Measurements from ENCODE around the gene CRAT. TPM values are rescaled to one million over a fixed set of nuclear protein-coding genes. Genes with fewer than 3 reads are reported as not detected.

CRAT gene
- total and polyA plus RNA-seq, 8 donors = 13.0 to 92.2 (median 29.2) TPM

- DNase-seq = no peak
- Histone ChIP-seq H3K36me3 (peaks cover 24 to 59% (median 56%) of the 10 kb centered on the region in 4 donors), H3K27me3 (no peaks in the 10 kb centered on the region), H3K9me3 (no peaks in the 10 kb centered on the region), H3K4me3 (no peak overlapping the region), H3K4me1 (no peaks in the 10 kb centered on the region), H3K27ac (no peak overlapping the region)
- 92 to 97% (median 93%) methylated on average over 19 to 21 of the region's 21 CpGs for WGBS, 5 donors
- intact Hi-C loops (cut with DNase I; ENCODE audit: low total_unique reads) = no loop called here
- TF ChIP-seq EP300 (IDR thresholded peaks at IDR 0.05) = no peak
- no peak for TF ChIP-seq CTCF (IDR thresholded peaks at IDR 0.05)
- no peak for TF ChIP-seq POLR2AphosphoS5 (IDR thresholded peaks at IDR 0.05)
- TF ChIP-seq POLR2A (IDR thresholded peaks at IDR 0.05) = no peak
Measured at GRCh38 chr9:129095170-129095667, 15.4 kb downstream of the CRAT start.

- Histone ChIP-seq H3K4me1 (no peaks in the 10 kb centered on the region), H3K27ac (no peak overlapping the region), H3K36me3 (peaks cover 26 to 59% (median 56%) of the 10 kb centered on the region in 4 donors), H3K9me3 (no peaks in the 10 kb centered on the region), H3K27me3 (no peaks in the 10 kb centered on the region), H3K4me3 (no peak overlapping the region)
- WGBS, 5 donors = 79 to 94% (median 92%) methylated on average over 7 to 13 of the region's 13 CpGs
- TF ChIP-seq POLR2AphosphoS5 (IDR thresholded peaks at IDR 0.05) (no peak), POLR2A (IDR thresholded peaks at IDR 0.05) (no peak), EP300 (IDR thresholded peaks at IDR 0.05) (no peak), CTCF (IDR thresholded peaks at IDR 0.05) (no peak)
- DNase-seq = no peak
- intact Hi-C loops (cut with DNase I; ENCODE audit: low total_unique reads) = no loop called here
Measured at GRCh38 chr9:129094387-129095169, 16.0 kb downstream of the CRAT start.

GRCh38 chr9:129093602-129094386 is 16.8 kb downstream of the CRAT start:
- Histone ChIP-seq H3K27ac (no peak overlapping the region), H3K9me3 (no peaks in the 10 kb centered on the region), H3K4me3 (no peak overlapping the region), H3K27me3 (no peaks in the 10 kb centered on the region), H3K36me3 (peaks cover 33 to 67% (median 62%) of the 10 kb centered on the region in 4 donors), H3K4me1 (no peaks in the 10 kb centered on the region)
- WGBS, 5 donors = 77 to 82% (median 81%) methylated on average over 20 of the region's 20 CpGs
- DNase-seq = no peak
- no peak for TF ChIP-seq CTCF (IDR thresholded peaks at IDR 0.05)
- no peak for TF ChIP-seq POLR2AphosphoS5 (IDR thresholded peaks at IDR 0.05)
- TF ChIP-seq POLR2A (IDR thresholded peaks at IDR 0.05) = no peak
- TF ChIP-seq EP300 (IDR thresholded peaks at IDR 0.05) = no peak
- intact Hi-C loops (cut with DNase I; ENCODE audit: low total_unique reads) = no loop called here

GRCh38 chr9:129089246-129089645 is 21.3 kb downstream of the CRAT start:
- DNase-seq = no peak
- Histone ChIP-seq H3K27ac (no peak overlapping the region), H3K4me3 (no peak overlapping the region), H3K36me3 (peaks cover 35 to 67% (median 64%) of the 10 kb centered on the region in 4 donors), H3K27me3 (no peaks in the 10 kb centered on the region), H3K9me3 (no peaks in the 10 kb centered on the region), H3K4me1 (peaks cover 0 to 2% (median under 1%) of the 10 kb centered on the region in 4 donors)
- 88 to 93% (median 90%) methylated on average over 6 to 15 of the region's 15 CpGs for WGBS, 5 donors
- no peak for TF ChIP-seq POLR2AphosphoS5 (IDR thresholded peaks at IDR 0.05)
- no peak for TF ChIP-seq POLR2A (IDR thresholded peaks at IDR 0.05)
- no peak for TF ChIP-seq CTCF (IDR thresholded peaks at IDR 0.05)
- no peak for TF ChIP-seq EP300 (IDR thresholded peaks at IDR 0.05)
- intact Hi-C loops (cut with DNase I; ENCODE audit: low total_unique reads) = no loop called here

Data from stomach (tissue), 9 donors.